Measurements from ENCODE around the gene MYO1E. TPM values are rescaled to one million over a fixed set of nuclear protein-coding genes. Genes with fewer than 3 reads are reported as not detected.
A peak's percentile ranks its signal among the peaks of the same experiment; 100 is the strongest.

Gene MYO1E
- total RNA-seq, 4 donors from 2014 or later: 49.7 to 135 (median 82.2) TPM

DNA sequence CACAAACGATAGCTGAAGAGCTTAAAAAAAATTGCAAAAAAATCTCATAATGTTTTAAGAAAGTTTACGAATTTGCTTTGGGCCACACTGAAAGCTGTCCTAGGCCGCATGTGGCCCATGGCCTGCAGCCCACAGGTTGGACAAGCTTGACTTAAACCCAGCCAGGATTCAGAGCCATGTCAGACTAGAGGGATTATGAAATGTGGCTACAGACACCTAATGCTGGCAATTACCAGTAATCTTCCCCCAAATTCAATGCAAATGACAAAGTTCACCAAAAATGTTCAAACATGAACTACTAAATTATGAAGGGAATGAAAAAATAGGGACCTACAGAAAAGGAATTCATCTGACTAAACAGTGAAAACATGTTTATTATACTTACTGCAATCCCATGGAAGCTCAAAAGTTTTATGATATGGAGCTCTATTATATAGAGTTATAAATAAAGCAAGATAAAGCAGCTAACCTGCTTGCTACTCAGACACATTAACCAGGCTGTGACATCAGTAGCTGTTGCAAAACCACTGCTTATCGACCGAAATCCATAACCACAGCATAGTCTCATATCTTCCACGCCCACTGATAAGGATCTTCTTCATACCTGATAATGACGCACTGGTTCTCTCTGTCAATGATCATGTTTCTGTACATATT, 116.9 kb downstream of the MYO1E start:
- intact Hi-C loops (cut with DNase I): loop anchor here (10.0 kb wide), 1 partner anchor 239 kb away; no protein-coding TSS in a partner anchor
- no peak for TF ChIP-seq POLR2A (IDR thresholded peaks at IDR 0.05)
- TF ChIP-seq, protein P1, sequence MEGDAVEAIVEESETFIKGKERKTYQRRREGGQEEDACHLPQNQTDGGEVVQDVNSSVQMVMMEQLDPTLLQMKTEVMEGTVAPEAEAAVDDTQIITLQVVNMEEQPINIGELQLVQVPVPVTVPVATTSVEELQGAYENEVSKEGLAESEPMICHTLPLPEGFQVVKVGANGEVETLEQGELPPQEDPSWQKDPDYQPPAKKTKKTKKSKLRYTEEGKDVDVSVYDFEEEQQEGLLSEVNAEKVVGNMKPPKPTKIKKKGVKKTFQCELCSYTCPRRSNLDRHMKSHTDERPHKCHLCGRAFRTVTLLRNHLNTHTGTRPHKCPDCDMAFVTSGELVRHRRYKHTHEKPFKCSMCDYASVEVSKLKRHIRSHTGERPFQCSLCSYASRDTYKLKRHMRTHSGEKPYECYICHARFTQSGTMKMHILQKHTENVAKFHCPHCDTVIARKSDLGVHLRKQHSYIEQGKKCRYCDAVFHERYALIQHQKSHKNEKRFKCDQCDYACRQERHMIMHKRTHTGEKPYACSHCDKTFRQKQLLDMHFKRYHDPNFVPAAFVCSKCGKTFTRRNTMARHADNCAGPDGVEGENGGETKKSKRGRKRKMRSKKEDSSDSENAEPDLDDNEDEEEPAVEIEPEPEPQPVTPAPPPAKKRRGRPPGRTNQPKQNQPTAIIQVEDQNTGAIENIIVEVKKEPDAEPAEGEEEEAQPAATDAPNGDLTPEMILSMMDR (IDR thresholded peaks at IDR 0.05): no peak
- no peak overlapping the region for H3K27ac ChIP-seq

DNA sequence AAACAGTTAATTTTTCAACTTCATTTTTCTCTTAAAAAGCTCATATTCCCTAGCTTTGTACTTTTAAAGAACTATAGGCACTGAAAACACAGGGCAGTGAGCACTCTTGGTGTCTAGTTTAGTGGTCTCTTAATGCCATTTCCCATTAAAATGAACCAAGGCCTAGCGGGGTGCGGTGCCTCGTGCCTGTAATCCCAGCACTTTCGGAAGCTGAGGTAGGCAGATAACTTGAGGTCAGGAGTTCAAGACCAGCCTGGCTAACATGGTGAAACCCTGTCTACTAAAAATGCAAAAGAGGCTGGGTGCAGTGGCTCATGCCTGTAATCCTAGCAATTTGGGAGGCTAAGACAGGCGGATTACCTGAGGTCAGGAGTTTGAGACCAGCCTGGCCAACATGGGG, 120.5 kb downstream of the MYO1E start:
- Histone ChIP-seq H3K4me1 (peaks cover 0 to 37% (median 4%) of the 10 kb centered on the region in 3 donors), H3K27me3 (no peaks in the 10 kb centered on the region), H3K27ac (no peak overlapping the region), H3K4me3 (no peak overlapping the region), H3K36me3 (peaks cover 0 to 24% (median 0%) of the 10 kb centered on the region in 3 donors), H3K9me3 (no peaks in the 10 kb centered on the region)
- DNase-seq: no peak
- WGBS, 2 donors: 90 to 98% methylated on average over 4 to 5 of the region's 5 CpGs
- no peak for TF ChIP-seq POLR2A (IDR thresholded peaks at IDR 0.05)
- TF ChIP-seq, protein P1 (IDR thresholded peaks at IDR 0.05): no peak
- intact Hi-C loops (cut with DNase I): loop anchor here (10.0 kb wide), 1 partner anchor 243 kb away; no protein-coding TSS in a partner anchor

More for the DNA sequence above, 116.9 kb downstream of the MYO1E start:
- no peak overlapping the region for H3K4me3 ChIP-seq
- 75 to 86% methylated on average over 7 of the region's 7 CpGs for WGBS, 2 donors
- H3K4me1 ChIP-seq: peaks cover 0 to 20% (median 4%) of the 10 kb centered on the region in 3 donors
- H3K36me3 ChIP-seq: peaks cover 0 to 24% (median 0%) of the 10 kb centered on the region in 3 donors
- H3K9me3 ChIP-seq: no peaks in the 10 kb centered on the region
- H3K27me3 ChIP-seq: no peaks in the 10 kb centered on the region
- DNase-seq: no peak

DNA sequence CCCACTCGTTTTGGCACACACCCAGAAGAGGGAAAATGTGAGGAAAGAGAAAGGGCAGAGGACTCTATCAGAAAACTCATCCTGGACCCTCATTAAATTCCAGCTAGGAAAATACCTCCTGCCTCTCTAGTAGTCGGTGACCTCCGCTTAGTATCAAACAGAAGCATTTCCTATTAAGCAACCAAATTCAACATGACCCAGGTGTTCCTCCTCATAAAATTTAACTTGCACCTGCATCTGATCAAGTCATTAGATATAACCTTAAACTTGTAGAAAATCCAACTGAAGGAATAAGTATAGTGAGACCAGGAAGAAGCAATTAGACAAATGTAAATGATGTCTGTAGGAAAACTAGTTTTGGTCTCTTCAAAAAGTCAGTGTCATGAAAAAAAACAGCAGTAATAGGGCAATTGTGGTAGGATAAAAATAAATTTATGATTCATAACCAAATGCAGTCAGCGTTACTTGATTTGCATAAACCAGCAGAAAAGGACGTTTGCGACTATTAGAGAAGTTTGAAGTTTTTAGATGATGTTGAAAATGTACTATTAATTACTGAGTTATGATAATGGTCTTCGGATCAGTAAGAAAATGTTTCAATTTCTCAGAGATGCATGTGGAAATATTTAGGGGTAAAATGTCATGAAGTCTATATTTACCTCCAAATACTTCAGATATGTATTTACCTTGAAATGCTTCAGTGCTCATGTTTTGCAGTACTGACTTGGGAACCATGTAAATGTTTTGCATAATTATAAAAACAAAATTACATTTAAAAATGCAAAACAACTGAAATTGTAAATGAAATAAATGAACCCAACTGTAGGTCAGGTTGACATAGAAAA, 121.4 kb downstream of the MYO1E start:
- Histone ChIP-seq H3K4me3 (no peak overlapping the region), H3K9me3 (no peaks in the 10 kb centered on the region), H3K36me3 (peaks cover 0 to 24% (median 0%) of the 10 kb centered on the region in 3 donors), H3K27ac (peak overlapping the region in 2 of 4 donors; percentile 45 to 49), H3K4me1 (peaks cover 0 to 28% (median 4%) of the 10 kb centered on the region in 3 donors), H3K27me3 (no peaks in the 10 kb centered on the region)
- intact Hi-C loops (cut with DNase I): loop anchor here (10.0 kb wide), 1 partner anchor 244 kb away; no protein-coding TSS in a partner anchor
- TF ChIP-seq, protein P1 (IDR thresholded peaks at IDR 0.05): no peak
- TF ChIP-seq POLR2A (IDR thresholded peaks at IDR 0.05): no peak
- no peak for DNase-seq
- WGBS, 2 donors: 54 to 70% methylated on average over 7 of the region's 7 CpGs

DNA sequence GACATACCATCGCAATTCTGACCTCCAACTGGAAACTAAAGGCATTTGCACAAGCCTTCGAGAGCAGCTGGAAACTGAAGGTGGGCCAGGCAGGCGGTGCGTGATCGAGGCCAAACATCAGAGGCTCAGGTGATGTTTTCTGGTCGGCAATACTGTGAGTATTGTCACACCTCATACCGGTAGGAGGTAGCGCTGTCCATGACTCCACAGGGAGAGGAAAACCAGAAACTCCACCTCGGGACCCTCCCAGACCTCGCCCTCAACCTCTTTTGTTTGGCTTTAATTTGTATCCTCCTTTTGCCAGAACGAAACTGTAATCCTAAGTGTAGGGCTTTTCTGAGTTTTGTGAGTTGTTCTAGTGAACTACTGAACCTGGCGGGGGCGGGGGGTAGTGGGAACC, 122.4 kb downstream of the MYO1E start:
- peaks cover 0 to 20% (median 0%) of the 10 kb centered on the region in 3 donors for H3K4me1 ChIP-seq
- H3K9me3 ChIP-seq: no peaks in the 10 kb centered on the region
- no peaks in the 10 kb centered on the region for H3K27me3 ChIP-seq
- TF ChIP-seq, protein P1 (IDR thresholded peaks at IDR 0.05): no peak
- TF ChIP-seq POLR2A (IDR thresholded peaks at IDR 0.05): no peak
- 71 to 82% methylated on average over 8 to 11 of the region's 13 CpGs for WGBS, 2 donors
- H3K27ac ChIP-seq: peak overlapping the region in 3 of 4 donors; percentile 44 to 49 (median 45)
- intact Hi-C loops (cut with DNase I): loop anchor here (10.0 kb wide), 1 partner anchor 245 kb away; no protein-coding TSS in a partner anchor
- H3K4me3 ChIP-seq: no peak overlapping the region
- no peak for DNase-seq
- peaks cover 0 to 16% (median 0%) of the 10 kb centered on the region in 3 donors for H3K36me3 ChIP-seq
